Subcutaneous abdominal adipose tissue (tissue), 5 donors: ENCODE data around the gene EFNB2.
A peak's percentile ranks its signal among the peaks of the same experiment; 100 is the strongest.

Experiments used
- H3K27ac ChIP-seq: one replicate; pipeline ENCODE4 v1.7.0; 2013; ENCODE audit warnings: low read depth, mild to moderate bottlenecking, inconsistent platforms, low read length, moderate library complexity
- H3K27me3 ChIP-seq, 5 donors: one replicate each; pipeline ENCODE4 v1.7.0; 2013; ENCODE audit warnings: low read length in 5 of 5, inconsistent platforms in 1 of 5; ENCODE audit not compliant: control insufficient read depth in 5 of 5, insufficient read depth in 4 of 5
- H3K36me3 ChIP-seq, 5 donors: one replicate each; pipeline ENCODE4 v1.7.0; 2013; ENCODE audit warnings: low read length in 5 of 5; ENCODE audit not compliant: control insufficient read depth in 5 of 5, insufficient read depth in 5 of 5
- H3K4me1 ChIP-seq, 5 donors: one replicate each; pipeline ENCODE4 v1.7.0; 2013; ENCODE audit warnings: low read length in 5 of 5, mild to moderate bottlenecking in 3 of 5, moderate library complexity in 1 of 5; ENCODE audit not compliant: control insufficient read depth in 5 of 5, insufficient read depth in 5 of 5
- H3K4me3 ChIP-seq, 5 donors: one replicate each; pipeline ENCODE4 v1.7.0; 2013; ENCODE audit warnings: low read length in 5 of 5, low read depth in 1 of 5
- H3K9ac ChIP-seq, 5 donors: one replicate each; pipeline ENCODE4 v1.7.0; 2013; ENCODE audit warnings: low read length in 5 of 5, mild to moderate bottlenecking in 4 of 5, moderate library complexity in 3 of 5
- H3K9me3 ChIP-seq, 5 donors: one replicate each; pipeline ENCODE4 v1.7.0; 2013; ENCODE audit warnings: low read length in 5 of 5; ENCODE audit not compliant: control insufficient read depth in 5 of 5
- donor health status: healthy.
- donor health status: healthy.
- donor health status: healthy.
- donor health status: healthy.
- donor health status: healthy.

EFNB2 gene

DNA sequence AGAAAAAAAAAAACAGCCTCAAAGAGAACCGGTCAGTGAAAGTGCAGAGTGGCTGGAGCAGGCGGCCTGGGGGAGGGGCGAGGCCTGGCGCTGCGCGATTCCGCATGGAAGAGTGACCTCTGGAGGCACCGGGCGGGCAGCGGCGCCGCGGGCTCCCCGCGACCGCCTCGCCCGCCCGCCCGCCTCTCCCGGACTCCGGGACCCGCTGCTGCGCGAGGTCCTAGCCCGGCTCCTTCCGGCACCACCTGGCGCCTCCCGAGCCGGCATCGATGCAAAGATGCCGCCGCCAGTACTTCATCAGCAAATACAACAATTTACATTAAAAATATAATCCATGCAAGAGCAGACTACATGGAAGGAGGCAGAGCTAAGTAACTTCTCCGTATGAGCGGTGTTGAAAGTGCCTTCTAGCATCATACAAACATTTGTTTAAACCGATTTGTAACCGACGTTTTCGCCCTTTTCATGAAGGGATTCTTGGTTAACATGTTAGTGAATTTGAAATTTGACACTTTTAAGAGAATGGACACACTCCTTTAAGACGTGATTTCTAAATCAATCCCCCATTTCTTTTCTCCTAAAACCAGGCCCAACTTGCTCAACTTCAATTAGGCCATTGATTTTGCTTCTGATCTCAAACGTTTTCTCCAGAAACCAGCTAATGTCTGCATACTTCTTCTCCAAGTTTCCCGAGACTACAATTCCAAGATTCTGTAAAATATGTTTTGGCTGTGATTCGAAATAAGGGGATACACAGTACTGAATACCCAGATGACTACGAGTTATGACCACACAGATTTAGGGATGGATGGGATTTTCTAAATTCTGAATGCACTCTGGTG is 2.1 kb downstream of the EFNB2 start:
- H3K4me3 ChIP-seq, result peak overlapping the region; percentile 70 to 85 (median 82)
- no peaks in the 10 kb centered on the region for H3K9me3 ChIP-seq
- peaks cover 0 to 47% (median 31%) of the 10 kb centered on the region in 5 donors for H3K4me1 ChIP-seq
- no peaks in the 10 kb centered on the region for H3K27me3 ChIP-seq
- peak overlapping the region in 4 of 5 donors; percentile 43 to 81 (median 76) for H3K9ac ChIP-seq
- H3K36me3 ChIP-seq, result no peaks in the 10 kb centered on the region
- peak overlapping the region; percentile 72 for H3K27ac ChIP-seq

DNA sequence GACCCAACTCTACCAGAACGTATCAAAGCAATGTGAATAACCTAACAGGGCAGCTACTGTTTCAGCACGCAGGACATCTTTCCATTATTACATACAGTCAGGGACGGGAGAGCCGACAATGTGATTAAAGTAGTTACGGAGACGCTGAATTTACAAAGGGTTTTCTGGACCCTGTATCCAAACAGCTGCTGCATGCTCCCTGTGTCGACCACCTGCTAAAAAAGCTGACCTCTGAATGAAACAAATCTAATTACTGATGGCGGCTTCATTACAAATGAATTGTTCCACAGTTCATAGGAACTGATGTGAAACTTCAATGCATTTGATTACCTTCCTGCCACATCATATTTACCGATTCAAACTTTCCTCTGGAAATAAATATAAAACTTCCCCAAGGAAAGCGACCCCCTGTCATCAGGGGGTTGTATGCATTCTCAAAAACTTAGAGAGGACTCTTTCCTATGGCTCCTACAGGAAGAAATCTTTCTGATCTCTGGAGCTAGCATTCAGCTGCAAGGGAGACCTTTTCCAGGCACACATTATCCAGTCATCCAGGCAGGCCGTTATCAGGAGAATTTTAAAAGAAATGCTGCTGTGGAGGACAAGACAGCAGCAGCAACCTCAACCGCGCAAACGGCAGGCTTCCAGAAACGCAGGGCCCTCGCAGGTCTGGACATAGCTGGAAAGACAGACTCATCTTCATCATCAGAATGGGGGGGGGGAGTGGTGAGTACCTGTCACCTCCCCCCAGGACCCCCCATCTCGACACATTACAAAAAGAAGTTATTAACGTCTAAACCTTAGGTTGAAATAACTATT is 3.1 kb downstream of the EFNB2 start:
- Histone ChIP-seq H3K4me1 (peaks cover 0 to 50% (median 31%) of the 10 kb centered on the region in 5 donors), H3K9ac (peak overlapping the region in 2 of 5 donors; percentile 37 to 63), H3K9me3 (no peaks in the 10 kb centered on the region), H3K36me3 (peaks cover 0 to 2% (median 0%) of the 10 kb centered on the region in 5 donors), H3K27ac (no peak overlapping the region), H3K4me3 (peak overlapping the region in 4 of 5 donors; percentile 63 to 85 (median 83)), H3K27me3 (no peaks in the 10 kb centered on the region)

- no peaks in the 10 kb centered on the region for H3K27me3 ChIP-seq
- peaks cover 0 to 2% (median 0%) of the 10 kb centered on the region in 5 donors for H3K36me3 ChIP-seq
- H3K4me1 ChIP-seq, result peaks cover 0 to 46% (median 27%) of the 10 kb centered on the region in 5 donors
- H3K4me3 ChIP-seq, result peak overlapping the region in 3 of 5 donors; percentile 2 to 85 (median 84)
- no peak overlapping the region for H3K9ac ChIP-seq
- no peaks in the 10 kb centered on the region for H3K9me3 ChIP-seq
- H3K27ac ChIP-seq, result no peak overlapping the region
Measured at GRCh38 chr13:106530980-106531481, 4.4 kb downstream of the EFNB2 start.

- no peaks in the 10 kb centered on the region for H3K27me3 ChIP-seq
- peaks cover 0 to 2% (median 0%) of the 10 kb centered on the region in 5 donors for H3K36me3 ChIP-seq
- peaks cover 0 to 50% (median 23%) of the 10 kb centered on the region in 5 donors for H3K4me1 ChIP-seq
- no peaks in the 10 kb centered on the region for H3K9me3 ChIP-seq
- H3K4me3 ChIP-seq, result peak overlapping the region in 2 of 5 donors; percentile 84 to 85
- no peak overlapping the region for H3K9ac ChIP-seq
- H3K27ac ChIP-seq, result no peak overlapping the region
Measured at GRCh38 chr13:106530171-106530851, 5.2 kb downstream of the EFNB2 start.

GRCh38 chr13:106529415-106530170 is 5.9 kb downstream of the EFNB2 start:
- Histone ChIP-seq H3K4me1 (peaks cover 0 to 50% (median 20%) of the 10 kb centered on the region in 5 donors), H3K27ac (no peak overlapping the region), H3K9ac (no peak overlapping the region)

DNA sequence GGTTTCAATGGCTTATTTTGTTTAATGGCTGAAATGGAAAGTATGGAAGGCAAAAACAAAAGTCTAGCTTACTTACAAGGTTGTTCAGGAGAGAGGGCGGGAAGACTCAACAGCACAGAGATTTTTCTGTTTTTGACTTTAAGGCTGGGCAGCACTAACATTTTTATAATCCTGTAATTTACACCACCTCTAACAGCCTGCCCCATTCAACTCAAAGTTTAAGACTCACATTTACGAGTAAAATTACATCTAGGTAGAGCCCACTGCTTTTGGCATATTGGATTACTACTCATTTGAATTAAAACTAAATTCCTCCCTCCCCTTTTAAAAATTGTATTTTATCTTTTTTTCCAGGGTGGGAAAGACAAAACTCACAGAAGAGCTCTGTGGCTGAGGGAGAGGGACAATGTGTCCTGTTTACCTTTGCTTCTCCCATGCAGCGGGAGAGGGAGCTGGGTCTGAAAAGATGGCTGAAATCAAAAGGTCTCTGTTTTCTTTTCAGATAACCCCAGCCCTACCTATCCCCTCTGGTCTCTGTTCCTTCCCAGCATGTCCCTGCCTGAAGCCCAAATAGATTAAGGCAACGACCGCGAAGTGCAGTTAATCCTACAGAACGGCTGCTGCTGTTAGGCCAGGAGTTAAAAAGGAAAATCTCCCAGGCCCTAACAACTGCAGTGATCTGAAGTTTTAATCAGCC is 6.6 kb downstream of the EFNB2 start:
- Histone ChIP-seq H3K9ac (no peak overlapping the region), H3K27ac (no peak overlapping the region), H3K9me3 (no peaks in the 10 kb centered on the region), H3K4me1 (peaks cover 0 to 44% (median 13%) of the 10 kb centered on the region in 5 donors), H3K36me3 (peaks cover 0 to 2% (median 0%) of the 10 kb centered on the region in 5 donors), H3K4me3 (no peak overlapping the region), H3K27me3 (no peaks in the 10 kb centered on the region)

More at GRCh38 chr13:106529415-106530170, 5.9 kb downstream of the EFNB2 start:
- Histone ChIP-seq H3K9me3 (no peaks in the 10 kb centered on the region), H3K27me3 (no peaks in the 10 kb centered on the region), H3K4me3 (no peak overlapping the region), H3K36me3 (peaks cover 0 to 2% (median 0%) of the 10 kb centered on the region in 5 donors)

- Histone ChIP-seq H3K4me1 (peaks cover 0 to 46% (median 5%) of the 10 kb centered on the region in 5 donors), H3K27ac (no peak overlapping the region), H3K9me3 (no peaks in the 10 kb centered on the region), H3K9ac (no peak overlapping the region), H3K27me3 (no peaks in the 10 kb centered on the region), H3K36me3 (peaks cover 0 to 2% (median 0%) of the 10 kb centered on the region in 5 donors), H3K4me3 (no peak overlapping the region)
Measured at GRCh38 chr13:106527826-106528225, 7.6 kb downstream of the EFNB2 start.

GRCh38 chr13:106527445-106527801 is 8.0 kb downstream of the EFNB2 start:
- no peak overlapping the region for H3K27ac ChIP-seq
- H3K4me3 ChIP-seq, result no peak overlapping the region
- peaks cover 0 to 2% (median 0%) of the 10 kb centered on the region in 5 donors for H3K36me3 ChIP-seq
- no peak overlapping the region for H3K9ac ChIP-seq
- peaks cover 0 to 46% (median under 1%) of the 10 kb centered on the region in 5 donors for H3K4me1 ChIP-seq
- no peaks in the 10 kb centered on the region for H3K9me3 ChIP-seq
- H3K27me3 ChIP-seq, result no peaks in the 10 kb centered on the region
